DMS114 treated with DMSO at 0.1 percent for 48 hours (cell line): ENCODE data around the gene NCOA3.

Experiments
- DNase-seq: peaks from one replicate; lab custom pipeline; 2025; ENCODE audit not compliant: unreplicated experiment; lab: John Stamatoyannopoulos, UW

The NCOA3 gene

DNA sequence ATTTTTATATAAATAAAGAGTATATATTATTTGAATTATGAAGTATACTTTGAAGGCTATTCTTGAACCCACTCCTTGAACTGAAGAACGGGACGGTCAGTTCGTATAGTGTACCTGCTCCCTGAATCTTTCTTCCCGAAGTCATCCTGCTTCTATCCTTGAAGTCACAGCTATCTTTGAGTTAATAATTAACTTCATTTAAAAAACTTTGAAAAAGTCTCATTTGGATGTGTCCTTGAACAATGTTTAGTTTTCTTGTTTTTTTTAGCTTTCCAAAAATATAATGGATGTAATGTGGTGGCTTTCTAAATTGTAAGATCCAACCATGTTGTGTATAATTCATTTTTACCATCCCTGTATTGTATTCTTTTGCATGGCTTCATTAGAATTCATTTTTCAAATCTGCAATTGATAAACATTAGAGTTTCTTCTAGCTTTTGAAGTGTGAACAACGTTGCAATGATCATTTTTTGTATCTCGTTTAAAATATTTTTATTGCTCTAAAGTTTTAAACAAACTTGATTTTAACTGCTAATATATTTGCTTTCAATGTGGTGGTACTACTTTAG, 94.4 kb downstream of the NCOA3 start:
- DNase-seq = no peak

DNA sequence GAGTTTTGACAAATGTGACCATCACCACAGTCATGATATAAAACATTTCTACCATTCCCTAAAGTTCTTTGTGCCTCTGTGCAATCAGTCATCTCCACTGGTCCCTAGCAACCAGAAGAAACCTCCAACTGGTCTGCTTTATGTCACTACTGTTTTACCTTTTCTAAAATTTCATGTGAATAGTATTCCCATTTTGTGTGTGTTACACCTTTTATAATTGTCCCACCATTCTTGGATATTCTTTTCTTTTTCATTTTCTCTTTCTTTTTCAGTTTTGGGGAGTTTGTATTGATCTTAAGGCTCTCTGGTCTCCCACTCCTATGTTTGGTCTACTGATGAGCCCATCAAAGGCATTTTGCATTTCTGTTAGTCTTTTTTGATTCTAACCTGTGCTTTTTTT, 95.4 kb downstream of the NCOA3 start:
- DNase-seq = no peak

DNA sequence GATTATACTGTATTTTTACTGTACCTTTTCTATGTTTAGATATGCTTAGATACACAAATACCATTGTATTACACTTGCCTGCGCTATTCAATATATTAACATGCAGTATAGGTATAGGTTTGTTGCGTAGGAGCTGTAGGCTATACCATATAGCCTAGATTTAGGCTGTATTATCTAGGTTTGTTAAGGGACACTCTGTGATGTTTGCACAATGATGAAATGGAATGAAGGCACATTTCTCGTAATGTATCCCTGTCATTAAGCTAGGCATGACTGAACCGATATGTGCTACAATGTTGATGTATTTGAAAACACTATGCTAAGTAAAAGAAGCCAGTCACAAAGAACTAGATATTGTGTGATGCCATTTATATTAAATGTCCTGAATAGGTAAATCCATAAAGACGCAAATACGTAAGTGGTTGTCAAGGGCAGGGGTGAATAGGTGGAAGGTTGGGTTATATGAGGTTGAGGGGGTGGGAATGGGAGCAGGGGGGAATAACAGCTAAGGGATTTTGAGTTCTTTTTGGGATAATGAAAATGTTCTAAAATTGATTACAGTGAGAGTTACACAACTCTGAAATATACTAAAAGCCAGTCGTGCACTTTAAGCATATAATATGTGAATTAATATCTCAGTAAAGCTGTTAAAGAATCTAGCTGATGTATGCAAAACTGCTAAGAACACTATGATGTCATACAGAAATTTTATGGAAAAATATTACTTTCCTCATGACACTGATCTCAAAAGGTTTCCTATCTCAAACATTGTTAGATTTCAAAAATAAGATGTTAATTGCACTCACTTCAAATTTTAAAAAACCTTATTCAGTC, 97.4 kb downstream of the NCOA3 start:
- no peak for DNase-seq

DNA sequence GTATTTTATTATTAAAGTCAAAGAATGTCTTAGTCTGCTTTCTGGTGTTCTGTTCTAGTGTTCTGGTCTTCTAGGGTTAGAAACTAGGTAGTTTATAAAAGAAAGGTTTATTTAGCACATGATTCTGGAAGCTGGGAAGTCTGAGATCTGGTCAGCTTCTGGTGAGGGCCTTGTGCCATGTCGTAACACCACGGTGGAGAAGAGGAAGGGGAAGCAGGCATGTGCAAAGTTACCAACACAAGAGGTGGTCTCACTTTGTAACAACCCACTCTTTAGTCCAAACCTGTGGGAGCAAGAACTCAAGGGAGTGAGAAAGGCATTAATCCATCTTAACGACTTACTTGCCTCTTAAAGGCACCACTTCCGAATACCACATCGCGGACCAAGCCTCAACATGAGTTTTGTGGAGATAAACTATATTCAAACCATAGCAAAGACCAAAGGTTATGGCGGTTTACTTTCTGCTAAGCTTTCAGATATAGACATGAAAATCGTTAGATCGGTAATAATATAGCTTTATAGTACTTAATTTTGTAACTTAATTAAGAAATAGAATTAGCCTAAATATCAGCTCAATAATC, 99.4 kb downstream of the NCOA3 start:
- no peak for DNase-seq

DNA sequence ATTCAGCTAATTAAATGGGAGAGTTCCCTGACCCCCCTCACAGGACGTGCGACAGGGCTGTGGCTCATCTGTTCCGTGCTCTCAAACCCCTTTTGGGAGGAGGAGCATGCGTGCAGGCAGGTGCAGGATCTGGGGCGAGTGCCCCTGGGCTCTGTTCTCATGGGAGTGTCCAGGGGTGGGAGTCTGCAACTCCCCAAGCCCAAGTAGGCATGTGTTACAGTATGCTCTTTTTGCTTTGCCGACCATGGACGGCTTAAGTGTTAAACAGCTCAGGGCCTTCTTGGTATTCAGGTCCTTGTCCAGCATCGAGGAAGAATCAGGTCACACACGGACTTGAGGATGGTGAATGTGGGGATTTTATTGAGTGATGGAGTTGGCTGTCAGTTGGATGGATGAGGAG, 101.6 kb downstream of the NCOA3 start:
- DNase-seq = no peak

DNA sequence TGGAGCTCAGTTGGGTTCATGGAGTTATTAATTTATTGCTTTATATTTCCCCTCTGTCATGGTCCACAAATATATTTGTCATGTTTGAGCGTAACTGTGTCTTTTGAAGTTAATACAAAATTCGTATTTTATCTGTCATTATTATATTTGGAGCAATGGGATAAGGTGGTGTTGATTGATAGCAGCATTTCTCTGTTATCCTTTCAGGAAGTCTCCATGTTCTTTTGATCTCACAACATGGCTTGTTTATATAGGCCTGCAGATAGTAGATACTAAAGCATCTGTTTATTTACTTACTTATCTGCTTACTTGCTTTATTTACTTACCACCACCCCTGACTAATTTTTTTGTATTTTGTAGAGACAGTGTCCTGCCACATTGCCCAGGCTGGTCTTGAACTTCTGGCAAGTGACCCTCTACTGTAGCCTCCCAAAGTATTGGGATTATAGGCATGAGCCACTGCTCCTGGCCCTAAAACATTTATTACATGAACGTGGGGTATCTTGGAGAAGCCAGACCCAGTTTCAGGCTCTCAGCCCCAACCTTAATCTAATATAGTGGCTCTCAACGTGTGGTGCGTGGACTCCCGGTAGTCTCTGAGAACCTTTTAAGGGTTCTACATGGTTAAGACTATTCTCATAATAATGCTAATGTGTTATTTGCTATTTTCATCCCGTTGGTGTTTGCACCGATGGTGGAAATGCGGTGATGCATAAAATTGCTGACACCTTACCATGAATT, 104.2 kb downstream of the NCOA3 start:
- no peak for DNase-seq

DNA sequence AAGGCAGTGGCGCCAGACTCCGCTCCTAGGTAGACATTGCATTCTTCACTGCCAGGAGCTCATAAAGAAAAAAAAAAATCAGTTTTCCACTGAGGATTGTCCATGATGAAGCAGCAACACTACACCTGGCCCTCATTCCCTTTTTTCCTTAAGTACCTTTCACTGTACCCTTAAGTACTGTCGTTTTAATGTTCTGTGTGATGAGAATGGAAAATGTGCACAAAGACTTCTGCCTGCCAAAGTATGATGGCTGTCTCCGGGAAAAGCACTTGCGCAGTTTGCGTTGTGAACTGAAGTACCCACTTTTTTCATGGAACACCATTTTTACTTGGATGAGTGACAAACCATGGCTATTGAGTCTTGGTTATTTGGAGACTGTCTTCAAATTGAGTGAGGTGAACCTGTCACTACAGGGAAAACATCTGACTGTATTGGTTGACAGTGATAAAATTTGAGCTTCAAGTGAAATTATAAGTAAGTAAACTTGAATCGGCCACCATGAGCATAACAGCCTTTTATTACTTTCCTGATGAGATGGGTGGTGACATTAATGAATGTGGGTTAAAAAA, 104.8 kb downstream of the NCOA3 start:
- DNase-seq = no peak

DNA sequence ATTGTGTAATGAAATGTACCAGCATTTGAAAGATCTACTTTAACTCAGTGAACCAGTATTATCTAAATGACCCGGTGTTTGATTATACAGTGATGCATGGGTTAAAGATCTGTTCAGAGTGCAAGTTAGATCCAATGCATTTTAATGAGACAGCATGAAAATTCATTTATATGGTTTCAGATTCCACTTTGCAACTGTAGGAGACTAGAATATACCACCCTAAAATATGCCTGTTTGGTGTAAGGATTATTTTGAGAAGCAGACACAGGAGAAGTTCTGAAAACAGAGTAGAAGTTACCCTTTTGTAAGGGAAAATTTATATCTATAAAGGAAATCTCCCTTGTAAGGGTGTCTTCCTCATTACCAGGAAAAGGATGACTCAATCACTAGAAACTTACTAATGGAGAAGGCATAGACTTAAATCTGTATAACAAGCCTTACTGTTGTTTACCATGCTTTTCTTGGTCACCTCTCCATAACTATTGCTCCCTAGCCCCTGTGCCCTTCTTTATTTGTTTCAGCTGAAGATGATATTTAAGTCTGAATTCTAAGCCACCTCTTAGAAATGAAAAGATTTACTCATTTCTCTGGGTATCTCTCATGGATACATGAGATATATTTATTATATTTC, 105.4 kb downstream of the NCOA3 start:
- no peak for DNase-seq

DNA sequence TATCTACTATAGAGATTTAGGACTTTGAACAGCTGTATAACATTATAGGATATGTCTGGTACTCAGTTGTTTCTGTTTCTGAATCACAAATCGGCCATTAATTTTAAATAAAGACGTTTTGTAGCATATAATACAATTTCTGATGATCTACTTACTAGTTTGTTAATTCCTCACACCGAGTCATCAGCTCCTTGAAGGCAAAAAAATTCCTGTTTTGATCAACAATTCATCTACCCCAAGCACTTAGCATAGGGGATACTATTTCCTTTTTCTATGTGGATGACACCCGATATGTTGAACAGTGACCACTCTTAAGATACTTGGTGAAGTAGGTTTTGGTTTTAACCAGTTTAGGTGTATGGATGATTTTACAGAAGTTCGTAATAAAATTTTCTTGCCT, 107.3 kb downstream of the NCOA3 start:
- no peak for DNase-seq

DNA sequence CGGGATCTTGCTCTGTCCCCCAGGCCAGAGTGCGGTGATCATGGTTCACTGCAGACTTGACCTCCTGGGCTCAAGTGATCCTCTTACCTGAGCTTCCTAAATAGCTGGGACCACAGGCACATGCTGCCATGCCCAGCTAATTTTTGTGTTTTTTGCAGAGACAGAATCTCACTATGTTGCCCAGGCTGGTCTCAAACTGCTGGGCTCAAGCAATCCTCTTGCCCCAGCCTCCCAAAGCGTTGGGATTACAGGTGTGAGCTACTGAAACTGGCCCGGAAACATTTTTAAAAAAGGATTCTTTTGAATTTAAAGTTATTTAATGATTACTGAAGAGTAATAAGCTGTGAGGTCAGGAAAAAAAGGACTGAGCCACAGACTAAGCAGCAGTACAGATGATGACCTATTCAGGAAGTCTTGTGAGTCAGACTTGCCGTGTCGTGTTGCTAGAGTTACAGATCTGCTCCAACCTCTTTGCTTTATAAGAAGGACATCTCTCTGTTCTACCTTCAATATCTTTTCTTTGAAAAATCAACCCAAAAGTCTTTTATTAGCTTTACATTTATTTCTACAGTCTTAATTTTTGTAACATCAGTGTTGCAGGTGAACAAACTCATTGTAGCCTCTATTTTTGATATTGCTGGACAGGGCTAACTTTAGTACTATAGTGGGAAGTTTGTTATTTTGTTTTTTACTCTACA, 108.7 kb downstream of the NCOA3 start:
- no peak for DNase-seq

DNA sequence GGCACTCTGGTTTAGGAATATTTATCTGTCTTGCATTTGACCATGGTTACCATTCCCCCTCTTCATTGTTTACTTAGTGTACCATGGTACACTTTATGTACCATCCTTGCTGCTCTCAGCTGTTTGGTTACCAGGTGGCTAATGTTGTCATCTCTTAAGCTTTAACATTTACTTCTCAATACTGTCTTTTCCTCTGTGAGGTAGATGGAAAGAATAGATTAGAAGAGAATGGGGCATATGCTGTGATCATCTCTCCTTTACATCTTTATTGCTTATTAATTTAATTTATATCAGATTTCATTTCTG, 109.2 kb downstream of the NCOA3 start:
- no peak for DNase-seq

DNA sequence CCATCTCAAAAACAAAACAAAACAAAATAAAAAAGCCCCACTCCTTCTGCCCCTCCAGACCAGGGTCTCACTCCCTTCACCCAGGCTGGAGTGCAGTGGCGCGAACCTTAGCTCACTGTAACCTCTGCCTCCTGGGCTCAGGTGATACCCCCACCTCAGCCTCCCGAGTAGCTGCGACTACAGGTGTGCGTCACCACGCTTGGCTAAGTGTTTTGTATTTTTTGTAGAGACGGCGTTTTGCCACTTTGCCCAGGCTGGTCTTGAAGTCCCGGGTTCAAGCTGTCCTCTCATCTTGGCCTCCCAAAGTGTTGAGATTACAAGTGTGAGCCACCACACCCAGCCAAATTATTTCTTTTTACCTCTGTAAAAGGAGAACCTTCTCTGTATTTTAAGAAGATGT, 110.1 kb downstream of the NCOA3 start:
- DNase-seq = no peak

DNA sequence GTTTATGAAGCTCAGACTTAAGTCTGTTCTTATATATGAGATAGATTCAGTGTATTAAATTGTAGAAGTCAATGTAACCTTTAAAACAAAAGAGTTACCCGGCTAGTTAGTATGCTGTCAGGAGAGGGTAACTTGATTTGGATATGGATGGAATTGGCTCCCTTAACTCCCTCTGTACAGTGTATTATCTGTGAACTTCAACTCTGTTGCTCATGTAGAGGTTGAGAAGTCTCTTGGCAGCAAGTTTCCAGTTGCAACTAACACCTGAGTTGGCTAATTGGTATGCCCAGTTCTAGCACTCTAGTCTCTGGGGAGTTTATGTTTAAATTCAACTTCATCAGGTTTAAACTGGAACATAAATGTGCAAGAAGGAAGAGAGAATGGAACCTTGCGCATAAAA, 111.0 kb downstream of the NCOA3 start:
- no peak for DNase-seq

DNA sequence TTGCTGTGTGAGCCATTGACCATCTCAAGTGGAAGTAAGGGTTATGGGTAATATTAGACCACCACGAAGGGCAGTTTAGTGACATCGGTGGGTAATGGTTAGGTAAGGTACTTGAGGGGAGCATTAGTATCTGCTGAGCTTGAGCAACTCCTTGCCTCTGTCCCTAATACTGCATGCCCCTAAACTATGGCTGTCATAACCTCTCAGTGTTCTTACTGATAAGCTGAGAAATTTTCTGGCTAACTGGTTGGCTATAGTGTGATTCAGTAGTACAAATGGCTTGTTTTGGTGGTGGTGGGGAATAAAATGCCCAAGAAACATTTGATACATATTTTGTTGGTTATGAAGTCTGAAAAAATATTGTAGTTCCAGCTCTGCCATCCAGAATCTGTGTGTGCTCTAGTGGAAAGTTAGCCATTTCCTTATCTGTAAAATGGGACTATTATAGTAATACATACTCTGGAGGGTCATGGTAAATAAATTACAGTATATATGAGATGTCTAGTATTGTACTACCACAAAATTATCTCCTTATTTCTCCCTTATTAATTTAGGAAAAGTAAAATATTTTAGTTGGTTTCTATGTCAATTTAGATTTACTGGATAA, 113.1 kb downstream of the NCOA3 start:
- DNase-seq = no peak

DNA sequence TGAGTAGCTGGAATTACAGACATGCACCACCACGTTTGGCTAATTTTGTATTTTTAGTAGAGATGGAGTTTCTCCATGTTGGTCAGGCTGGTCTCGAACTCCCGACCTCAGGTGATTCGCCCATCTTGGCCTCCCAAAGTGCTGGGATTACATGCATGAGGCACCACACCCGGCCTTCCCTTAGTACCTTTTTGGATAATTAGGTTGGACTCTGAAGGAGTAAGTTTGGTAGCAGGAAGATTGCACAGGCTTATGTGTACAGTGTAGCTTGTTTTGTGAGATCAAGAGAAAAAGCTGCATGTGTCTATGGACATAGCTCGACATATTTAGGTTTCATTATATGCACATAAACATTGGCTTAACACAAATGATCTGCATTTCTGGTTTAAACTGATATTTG, 116.8 kb downstream of the NCOA3 start:
- DNase-seq = no peak

DNA sequence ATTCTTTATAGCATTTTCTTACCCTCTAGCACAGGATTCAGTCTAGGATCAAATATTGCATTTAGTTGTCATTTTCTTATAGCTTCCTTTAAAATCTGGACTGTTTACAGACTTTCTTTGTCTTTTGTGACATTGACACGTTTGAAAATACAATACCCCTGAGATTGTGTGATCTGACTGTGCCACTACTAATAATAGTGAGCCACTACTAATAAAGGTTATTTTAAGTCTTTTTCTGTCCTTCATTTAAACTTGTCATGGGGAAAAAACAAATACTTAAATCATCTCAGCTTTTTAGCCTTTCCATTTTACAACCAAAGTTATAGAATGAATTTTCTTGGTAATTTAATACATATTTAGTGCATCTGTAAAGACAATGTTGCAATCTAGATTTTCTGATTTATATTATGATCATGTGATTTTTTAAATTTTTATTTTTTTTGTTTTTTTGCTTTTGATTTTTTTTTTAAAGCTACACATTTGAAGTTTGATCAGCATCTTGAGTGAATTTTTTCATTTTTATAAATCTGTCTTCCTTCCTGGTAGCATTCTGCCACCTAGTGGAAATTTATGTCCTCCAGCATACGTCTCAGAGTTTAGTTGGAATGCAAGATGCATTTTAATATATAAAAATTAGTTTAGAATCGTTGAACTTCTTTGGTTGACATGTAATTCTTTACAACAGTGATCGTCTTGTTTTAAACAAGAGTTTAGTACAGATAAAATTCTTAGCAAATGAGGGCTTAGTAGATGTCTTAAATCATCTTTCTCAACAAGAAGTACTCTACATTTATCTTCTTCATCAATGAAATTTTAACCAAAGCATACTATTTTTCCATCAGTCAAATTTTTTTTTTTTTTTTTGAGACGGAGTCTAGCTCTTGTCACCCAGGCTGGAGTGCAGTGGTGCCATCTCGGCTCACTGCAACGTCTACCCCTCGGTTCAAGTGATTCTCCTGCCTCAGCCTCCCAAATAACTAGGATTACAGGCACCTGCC, 119.4 kb downstream of the NCOA3 start:
- peak; percentile 56 for DNase-seq

DNA sequence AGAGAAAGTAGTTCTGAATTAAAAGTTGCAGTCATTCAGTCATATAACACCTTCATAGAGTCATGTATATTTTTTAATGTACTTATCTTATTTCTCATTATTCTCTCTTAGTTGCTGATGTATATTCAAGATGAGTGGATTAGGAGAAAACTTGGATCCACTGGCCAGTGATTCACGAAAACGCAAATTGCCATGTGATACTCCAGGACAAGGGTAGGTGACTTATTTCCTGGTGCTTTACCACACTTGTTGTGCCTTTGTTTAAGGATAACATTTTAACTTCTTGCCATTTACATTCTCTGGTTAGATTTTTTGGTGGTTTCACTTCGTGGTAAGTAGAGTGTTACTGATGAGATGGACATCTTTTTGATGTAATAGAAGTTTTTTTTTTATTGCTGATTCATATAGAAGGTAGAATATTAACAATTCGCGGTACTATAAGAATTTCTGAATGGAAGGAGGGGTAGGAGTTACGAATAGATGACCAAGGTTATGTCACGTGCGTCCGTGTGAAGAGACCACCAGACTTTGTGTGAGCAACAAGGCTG, 120.5 kb downstream of the NCOA3 start:
- no peak for DNase-seq

DNA sequence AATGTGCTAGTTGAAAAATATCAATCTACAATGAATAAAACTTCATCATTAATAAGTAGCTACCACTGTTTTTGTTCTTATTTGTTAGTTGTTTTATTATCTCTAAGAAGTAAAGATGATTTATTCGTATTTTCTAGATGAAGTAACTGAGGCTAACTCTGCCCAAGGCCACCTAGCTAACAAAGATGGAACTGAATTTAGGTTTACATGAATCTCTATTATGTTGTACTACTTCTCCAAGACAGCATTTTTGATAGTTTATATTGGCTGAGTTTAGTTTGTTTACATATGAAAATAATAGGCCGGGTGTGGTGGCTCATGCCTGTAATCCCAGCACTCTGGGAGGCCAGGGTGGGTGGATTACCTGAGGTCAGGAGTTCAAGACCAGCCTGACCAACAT, 121.5 kb downstream of the NCOA3 start:
- DNase-seq = no peak

DNA sequence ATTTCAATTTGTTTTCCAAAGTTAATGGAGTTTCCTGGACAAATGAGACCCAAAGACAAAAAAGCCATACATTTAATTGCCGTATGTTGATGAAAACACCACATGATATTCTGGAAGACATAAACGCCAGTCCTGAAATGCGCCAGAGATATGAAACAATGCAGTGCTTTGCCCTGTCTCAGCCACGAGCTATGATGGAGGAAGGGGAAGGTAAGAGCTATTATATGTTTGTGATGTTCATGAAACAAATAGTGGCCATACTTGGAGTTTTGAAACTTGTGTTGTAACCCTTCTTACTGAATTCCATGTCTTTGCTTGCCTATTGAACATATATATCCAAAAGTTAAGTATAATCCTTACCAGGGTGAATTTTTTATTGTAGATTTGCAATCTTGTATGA, 125.9 kb downstream of the NCOA3 start:
- no peak for DNase-seq
